AG10803 (cell line): ENCODE data around the gene FAM151A.

ENCODE experiments used
- DNase-seq: peaks from one replicate; pipeline ENCODE4 v3.0.0; 2010; ENCODE audit warnings: low read depth
- H3K4me3 ChIP-seq: 2 replicates; pipeline ENCODE4 v1.5.1; 2011; ENCODE audit warnings: mild to moderate bottlenecking, low read length, control low read depth
- TF ChIP-seq, protein P1 (sequence below): conservative IDR thresholded peaks from 2 replicates; pipeline ENCODE4 v1.5.1; 2011; ENCODE audit warnings: mild to moderate bottlenecking, low read length, control low read depth, inconsistent platforms

FAM151A gene

DNA sequence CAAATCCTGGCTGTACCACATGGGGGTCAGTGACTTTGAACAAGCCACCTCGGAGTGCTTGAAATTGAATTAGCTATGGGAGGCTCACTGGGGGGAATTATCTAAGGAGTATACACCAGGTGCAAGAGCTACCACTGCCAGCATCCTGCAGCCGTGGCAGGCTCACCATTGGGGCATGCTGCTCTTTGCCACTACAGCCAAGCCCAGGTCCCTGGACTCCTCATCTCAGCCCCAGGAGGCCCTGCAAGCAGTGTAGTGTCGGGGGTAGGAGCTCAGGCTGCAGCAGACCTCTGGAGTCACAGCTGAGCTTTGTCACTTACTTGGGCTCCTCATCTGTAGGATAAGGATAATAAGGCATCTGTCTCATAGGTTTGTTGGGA is 40.0 kb downstream of the FAM151A start:
- H3K4me3 ChIP-seq: no peak overlapping the region
- DNase-seq: no peak
- TF ChIP-seq, protein P1, sequence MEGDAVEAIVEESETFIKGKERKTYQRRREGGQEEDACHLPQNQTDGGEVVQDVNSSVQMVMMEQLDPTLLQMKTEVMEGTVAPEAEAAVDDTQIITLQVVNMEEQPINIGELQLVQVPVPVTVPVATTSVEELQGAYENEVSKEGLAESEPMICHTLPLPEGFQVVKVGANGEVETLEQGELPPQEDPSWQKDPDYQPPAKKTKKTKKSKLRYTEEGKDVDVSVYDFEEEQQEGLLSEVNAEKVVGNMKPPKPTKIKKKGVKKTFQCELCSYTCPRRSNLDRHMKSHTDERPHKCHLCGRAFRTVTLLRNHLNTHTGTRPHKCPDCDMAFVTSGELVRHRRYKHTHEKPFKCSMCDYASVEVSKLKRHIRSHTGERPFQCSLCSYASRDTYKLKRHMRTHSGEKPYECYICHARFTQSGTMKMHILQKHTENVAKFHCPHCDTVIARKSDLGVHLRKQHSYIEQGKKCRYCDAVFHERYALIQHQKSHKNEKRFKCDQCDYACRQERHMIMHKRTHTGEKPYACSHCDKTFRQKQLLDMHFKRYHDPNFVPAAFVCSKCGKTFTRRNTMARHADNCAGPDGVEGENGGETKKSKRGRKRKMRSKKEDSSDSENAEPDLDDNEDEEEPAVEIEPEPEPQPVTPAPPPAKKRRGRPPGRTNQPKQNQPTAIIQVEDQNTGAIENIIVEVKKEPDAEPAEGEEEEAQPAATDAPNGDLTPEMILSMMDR: no peak

GRCh38 chr1:54582566-54583306 is 40.6 kb downstream of the FAM151A start:
- TF ChIP-seq, protein P1: no peak
- DNase-seq: no peak
- no peak overlapping the region for H3K4me3 ChIP-seq

DNA sequence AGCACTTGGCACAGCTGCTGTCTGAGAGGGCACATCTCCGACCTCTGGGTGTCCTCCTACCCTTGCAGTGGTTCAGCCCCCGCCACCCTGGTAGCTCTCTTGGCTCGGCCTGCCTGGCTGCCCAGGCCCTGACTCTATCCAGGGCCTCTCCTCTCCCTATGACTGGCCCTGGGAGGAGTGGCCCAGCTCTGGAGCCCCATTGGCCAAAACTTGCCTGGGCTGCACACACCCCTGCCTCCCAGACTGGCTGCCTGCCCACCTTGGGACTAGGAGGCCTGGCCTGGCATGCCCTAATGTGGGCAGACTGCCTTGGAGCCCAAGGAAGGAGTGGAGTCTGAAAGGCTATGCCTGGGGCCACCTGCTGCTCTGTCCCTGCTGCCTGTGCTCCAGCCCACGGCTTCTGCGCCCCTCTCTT is 41.7 kb downstream of the FAM151A start:
- H3K4me3 ChIP-seq: no peak overlapping the region
- TF ChIP-seq, protein P1: no peak
- DNase-seq: peak; percentile 89

GRCh38 chr1:54580856-54581550 is 42.3 kb downstream of the FAM151A start:
- TF ChIP-seq, protein P1: no peak
- DNase-seq: no peak
- H3K4me3 ChIP-seq: no peak overlapping the region

DNA sequence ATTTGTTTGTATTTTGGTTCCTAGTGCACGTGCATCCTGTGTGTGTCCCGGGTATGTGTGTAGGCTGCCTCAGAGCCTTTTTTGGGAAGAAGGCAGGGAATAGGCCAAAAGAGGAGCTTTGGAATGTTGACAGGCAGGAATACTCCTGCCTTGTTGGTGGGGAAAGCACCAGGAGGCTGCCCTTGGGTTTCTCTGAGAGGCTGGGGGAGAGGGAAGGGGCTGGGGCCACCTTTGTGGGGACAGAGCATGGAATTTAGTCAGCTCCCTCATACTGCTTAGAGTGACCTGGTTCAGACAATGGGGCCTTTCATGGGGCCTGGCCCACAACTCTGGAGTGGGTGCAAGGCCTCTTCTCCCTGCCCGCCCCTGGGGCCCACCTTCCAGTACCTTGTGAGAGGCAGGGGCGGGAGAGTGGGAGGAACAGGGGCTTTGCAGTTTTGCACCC is 44.0 kb downstream of the FAM151A start:
- H3K4me3 ChIP-seq: no peak overlapping the region
- no peak for DNase-seq
- TF ChIP-seq, protein P1: no peak

DNA sequence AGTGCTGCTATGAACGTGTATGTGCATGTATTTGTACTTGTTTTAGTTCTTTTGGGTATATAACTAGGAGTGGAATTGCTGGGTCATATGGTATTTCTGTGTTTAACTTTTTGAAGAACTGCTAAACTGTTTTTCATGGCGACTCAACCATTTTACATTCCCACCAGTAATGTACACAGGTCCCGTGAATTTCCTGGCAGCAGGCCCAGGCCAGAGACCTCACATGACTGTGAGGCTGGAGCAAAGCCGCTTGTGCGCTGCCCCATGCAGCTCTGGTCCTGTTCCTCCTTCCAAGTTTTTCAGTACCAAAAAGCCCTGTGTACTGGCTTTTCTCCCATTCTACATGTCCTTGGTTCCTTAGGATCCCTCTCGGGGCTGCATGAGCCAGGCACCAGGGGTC is 45.7 kb downstream of the FAM151A start:
- H3K4me3 ChIP-seq: no peak overlapping the region
- no peak for DNase-seq
- TF ChIP-seq, protein P1: no peak
